ENCODE results near the gene PPP1R37. TPM values are rescaled to one million over a fixed set of nuclear protein-coding genes. Genes with fewer than 3 reads are reported as not detected.

The PPP1R37 gene
- total and polyA plus RNA-seq, 2 of the 13 experiments (the other 11 are each of a cell fraction or from before 2014, with no cell fraction given), result 9.0 to 14.3 TPM

DNA sequence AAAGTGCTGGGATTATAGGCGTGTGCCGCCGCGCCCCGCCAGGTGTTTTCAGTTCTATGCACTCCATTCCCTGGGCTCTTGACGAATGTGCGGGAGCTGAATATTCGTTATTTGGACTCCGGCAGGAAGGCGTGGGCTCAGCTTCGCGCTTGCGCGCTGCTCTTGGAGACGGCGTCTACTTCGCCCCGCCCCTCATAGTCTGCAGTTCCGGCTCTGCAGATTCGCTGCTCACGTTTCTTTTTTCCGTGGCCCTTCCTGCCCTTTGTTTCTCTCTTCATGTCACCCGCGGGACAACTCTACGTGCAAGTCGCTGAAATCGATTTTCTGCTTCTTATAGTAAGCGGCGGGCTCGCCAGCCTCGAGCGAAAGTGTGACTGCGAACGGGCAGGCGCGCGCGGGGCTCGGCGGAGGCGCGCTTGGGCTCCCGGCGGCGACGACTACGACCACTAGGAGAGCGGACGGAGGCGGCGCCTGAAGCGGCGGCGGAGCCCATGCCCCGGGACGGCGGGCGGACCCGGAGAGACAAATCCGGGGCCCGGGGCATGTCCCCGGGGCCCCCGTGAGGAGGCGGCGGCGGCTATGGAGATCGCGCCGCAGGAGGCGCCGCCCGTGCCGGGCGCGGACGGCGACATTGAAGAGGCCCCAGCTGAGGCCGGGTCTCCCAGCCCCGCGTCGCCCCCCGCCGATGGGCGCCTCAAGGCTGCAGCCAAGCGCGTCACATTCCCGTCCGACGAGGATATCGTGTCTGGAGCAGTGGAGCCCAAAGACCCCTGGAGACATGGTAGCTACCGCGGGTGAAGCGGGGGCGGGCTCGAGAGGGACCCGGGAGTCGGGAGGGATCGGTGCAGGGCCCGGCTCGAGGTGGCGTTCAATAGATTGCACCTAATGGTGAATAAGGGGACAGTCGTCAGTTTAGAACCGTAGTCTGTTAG is at the start of gene PPP1R37 (continued):
- no peak; the same call in 1 of the 2 replicates for TF ChIP-seq CHD4 (IDR thresholded peaks at IDR 0.05; ENCODE audit: borderline replicate concordance, low read length)
- peak; percentile 31; the same call in 1 of the 2 replicates for TF ChIP-seq TP53 (CRISPR knock-in tag; conservative IDR thresholded peaks at IDR 0.05)
- TF ChIP-seq RBM39 (IDR thresholded peaks at IDR 0.05; ENCODE audit: low read depth, low read length, poor library complexity, severe bottlenecking), result peak; percentile 82
- TF ChIP-seq, protein P1, sequence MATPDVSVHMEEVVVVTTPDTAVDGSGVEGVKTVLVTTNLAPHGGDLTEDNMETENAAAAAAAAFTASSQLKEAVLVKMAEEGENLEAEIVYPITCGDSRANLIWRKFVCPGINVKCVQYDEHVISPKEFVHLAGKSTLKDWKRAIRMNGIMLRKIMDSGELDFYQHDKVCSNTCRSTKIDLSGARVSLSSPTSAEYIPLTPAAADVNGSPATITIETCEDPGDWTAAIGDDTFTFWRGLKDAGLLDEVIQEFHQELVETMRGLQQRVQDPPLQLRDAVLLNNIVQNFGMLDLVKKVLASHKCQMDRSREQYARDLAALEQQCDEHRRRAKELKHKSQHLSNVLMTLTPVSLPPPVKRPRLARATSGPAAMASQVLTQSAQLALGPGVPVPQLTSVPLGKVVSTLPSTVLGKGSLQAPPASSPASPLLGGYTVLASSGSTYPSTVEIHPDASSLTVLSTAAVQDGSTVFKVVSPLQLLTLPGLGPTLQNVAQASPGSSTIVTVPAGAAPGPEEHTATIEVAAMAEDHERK (CRISPR knock-in tag; IDR thresholded peaks at IDR 0.05; ENCODE audit: low read depth), result peak; percentile 63
- peak; percentile 32 for TF ChIP-seq HNF4A (CRISPR knock-in tag; IDR thresholded peaks at IDR 0.05)
- TF ChIP-seq, protein P2, sequence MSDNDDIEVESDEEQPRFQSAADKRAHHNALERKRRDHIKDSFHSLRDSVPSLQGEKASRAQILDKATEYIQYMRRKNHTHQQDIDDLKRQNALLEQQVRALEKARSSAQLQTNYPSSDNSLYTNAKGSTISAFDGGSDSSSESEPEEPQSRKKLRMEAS (IDR thresholded peaks at IDR 0.05), result peak; percentile 70
- TF ChIP-seq RARA (CRISPR knock-in tag; IDR thresholded peaks at IDR 0.05), result peak; percentile 33; the same call in 1 of the 2 replicates
- TF ChIP-seq ZBTB7B (CRISPR knock-in tag; IDR thresholded peaks at IDR 0.05), result peak; percentile 75; the same call in 1 of the 2 replicates
- TF ChIP-seq, protein P3, sequence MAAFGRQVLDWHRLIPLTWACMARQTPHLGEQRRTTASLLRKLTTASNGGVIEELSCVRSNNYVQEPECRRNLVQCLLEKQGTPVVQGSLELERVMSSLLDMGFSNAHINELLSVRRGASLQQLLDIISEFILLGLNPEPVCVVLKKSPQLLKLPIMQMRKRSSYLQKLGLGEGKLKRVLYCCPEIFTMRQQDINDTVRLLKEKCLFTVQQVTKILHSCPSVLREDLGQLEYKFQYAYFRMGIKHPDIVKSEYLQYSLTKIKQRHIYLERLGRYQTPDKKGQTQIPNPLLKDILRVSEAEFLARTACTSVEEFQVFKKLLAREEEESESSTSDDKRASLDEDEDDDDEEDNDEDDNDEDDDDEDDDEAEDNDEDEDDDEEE (CRISPR knock-in tag; IDR thresholded peaks at IDR 0.05), result no peak
- TF ChIP-seq PHF21A (CRISPR knock-in tag; IDR thresholded peaks at IDR 0.05), result peak; percentile 90
- TF ChIP-seq IKZF1 (IDR thresholded peaks at IDR 0.05), result no peak
- TF ChIP-seq, protein P4, sequence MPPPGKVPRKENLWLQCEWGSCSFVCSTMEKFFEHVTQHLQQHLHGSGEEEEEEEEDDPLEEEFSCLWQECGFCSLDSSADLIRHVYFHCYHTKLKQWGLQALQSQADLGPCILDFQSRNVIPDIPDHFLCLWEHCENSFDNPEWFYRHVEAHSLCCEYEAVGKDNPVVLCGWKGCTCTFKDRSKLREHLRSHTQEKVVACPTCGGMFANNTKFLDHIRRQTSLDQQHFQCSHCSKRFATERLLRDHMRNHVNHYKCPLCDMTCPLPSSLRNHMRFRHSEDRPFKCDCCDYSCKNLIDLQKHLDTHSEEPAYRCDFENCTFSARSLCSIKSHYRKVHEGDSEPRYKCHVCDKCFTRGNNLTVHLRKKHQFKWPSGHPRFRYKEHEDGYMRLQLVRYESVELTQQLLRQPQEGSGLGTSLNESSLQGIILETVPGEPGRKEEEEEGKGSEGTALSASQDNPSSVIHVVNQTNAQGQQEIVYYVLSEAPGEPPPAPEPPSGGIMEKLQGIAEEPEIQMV (CRISPR knock-in tag; IDR thresholded peaks at IDR 0.05; ENCODE audit: low read depth), result no peak; the same call in 1 of the 2 replicates
- peak; percentile 83 for TF ChIP-seq ZNF329 (CRISPR knock-in tag; IDR thresholded peaks at IDR 0.05; ENCODE audit: low read depth)
- TF ChIP-seq, protein P5, sequence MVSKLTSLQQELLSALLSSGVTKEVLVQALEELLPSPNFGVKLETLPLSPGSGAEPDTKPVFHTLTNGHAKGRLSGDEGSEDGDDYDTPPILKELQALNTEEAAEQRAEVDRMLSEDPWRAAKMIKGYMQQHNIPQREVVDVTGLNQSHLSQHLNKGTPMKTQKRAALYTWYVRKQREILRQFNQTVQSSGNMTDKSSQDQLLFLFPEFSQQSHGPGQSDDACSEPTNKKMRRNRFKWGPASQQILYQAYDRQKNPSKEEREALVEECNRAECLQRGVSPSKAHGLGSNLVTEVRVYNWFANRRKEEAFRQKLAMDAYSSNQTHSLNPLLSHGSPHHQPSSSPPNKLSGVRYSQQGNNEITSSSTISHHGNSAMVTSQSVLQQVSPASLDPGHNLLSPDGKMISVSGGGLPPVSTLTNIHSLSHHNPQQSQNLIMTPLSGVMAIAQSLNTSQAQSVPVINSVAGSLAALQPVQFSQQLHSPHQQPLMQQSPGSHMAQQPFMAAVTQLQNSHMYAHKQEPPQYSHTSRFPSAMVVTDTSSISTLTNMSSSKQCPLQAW (CRISPR knock-in tag; IDR thresholded peaks at IDR 0.05), result peak; percentile 86
- peak; percentile 92 for TF ChIP-seq ERF (CRISPR knock-in tag; IDR thresholded peaks at IDR 0.05)
- no peak for TF ChIP-seq GTF2F1 (IDR thresholded peaks at IDR 0.05; ENCODE audit: low read length)
- TF ChIP-seq KAT8 (CRISPR knock-in tag; IDR thresholded peaks at IDR 0.05), result peak; percentile 87
- TF ChIP-seq, protein P6, sequence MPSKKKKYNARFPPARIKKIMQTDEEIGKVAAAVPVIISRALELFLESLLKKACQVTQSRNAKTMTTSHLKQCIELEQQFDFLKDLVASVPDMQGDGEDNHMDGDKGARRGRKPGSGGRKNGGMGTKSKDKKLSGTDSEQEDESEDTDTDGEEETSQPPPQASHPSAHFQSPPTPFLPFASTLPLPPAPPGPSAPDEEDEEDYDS (CRISPR knock-in tag; IDR thresholded peaks at IDR 0.05), result peak; percentile 37
- TF ChIP-seq NFYB (CRISPR knock-in tag; IDR thresholded peaks at IDR 0.05), result no peak
- TF ChIP-seq ZNF557 (CRISPR knock-in tag; IDR thresholded peaks at IDR 0.05), result no peak
- TF ChIP-seq TSC22D2 (CRISPR knock-in tag; IDR thresholded peaks at IDR 0.05; ENCODE audit: borderline replicate concordance), result 0 out of 2 replicates have a peak, but pooled peaks have one; percentile 60
- TF ChIP-seq SP1 (IDR thresholded peaks at IDR 0.05), result no peak
- TF ChIP-seq SP1 (CRISPR knock-in tag; IDR thresholded peaks at IDR 0.05), result peak; percentile 99

Data from HepG2 (cell line).